ENCODE data around the gene PRKCA.

Gene PRKCA

DNA sequence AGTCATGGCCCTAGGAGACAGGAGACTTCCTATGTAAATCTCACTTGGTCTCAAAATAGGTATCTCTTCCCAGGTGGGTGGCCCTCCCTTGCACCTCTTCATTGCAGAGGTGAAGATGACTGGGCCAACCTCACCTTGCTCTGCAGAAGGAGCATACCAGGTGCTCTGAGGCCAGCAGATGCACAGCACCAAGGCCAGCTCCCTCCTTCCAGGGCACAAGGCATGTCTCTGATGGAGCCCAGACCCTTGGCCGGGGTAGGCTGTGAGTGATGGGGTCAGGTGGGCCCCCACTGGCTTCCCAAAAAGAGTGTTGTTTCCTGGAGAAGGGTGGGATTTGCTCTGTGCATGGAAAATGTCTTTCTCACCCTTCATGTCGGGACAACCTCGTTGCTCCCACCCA, 545.3 kb downstream of the PRKCA start:
- no peak for TF ChIP-seq CTCF (conservative IDR thresholded peaks at IDR 0.05; ENCODE audit: low read depth)
- POLR2A ChIA-PET (ENCODE audit: low non-redundant PET), result no interaction called here
- H3K27ac ChIP-seq, result no peak overlapping the region
- CTCF ChIA-PET, result no interaction called here
- no peak for DNase-seq (ENCODE audit: low spot score)

GRCh38 chr17:66848496-66848895, 546.1 kb downstream of the PRKCA start:
- no peak for TF ChIP-seq CTCF (conservative IDR thresholded peaks at IDR 0.05; ENCODE audit: low read depth)
- POLR2A ChIA-PET (ENCODE audit: low non-redundant PET), result no interaction called here
- no peak overlapping the region for H3K27ac ChIP-seq
- CTCF ChIA-PET, result no interaction called here
- no peak for DNase-seq (ENCODE audit: low spot score)

GRCh38 chr17:66849032-66849655, 546.7 kb downstream of the PRKCA start:
- DNase-seq (ENCODE audit: low spot score), result no peak
- no peak overlapping the region for H3K27ac ChIP-seq
- CTCF ChIA-PET, result no interaction called here
- no peak for TF ChIP-seq CTCF (conservative IDR thresholded peaks at IDR 0.05; ENCODE audit: low read depth)
- POLR2A ChIA-PET (ENCODE audit: low non-redundant PET), result no interaction called here

- CTCF ChIA-PET, result no interaction called here
Observed at GRCh38 chr17:66849851-66850580, 547.6 kb downstream of the PRKCA start.

DNA sequence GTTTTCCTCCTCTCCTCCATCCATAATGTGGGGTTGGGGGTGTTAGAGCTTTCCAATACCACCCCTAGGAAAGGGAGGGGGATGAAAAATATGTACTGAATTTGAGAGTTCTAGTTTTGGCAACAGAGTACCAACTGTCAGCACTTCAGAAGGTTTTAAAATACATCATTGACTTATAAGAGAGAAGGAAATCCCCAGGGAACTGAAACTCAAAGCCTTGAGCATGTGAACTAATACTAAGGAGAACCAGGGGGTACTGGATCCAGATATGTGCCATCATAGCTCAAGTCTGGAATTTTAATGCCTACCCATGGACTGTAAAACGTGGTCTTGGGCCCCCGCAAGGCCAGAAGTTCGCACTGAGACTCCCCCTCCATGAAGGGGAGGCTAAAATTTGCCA, 548.3 kb downstream of the PRKCA start:
- POLR2A ChIA-PET (ENCODE audit: low non-redundant PET), result no interaction called here
- DNase-seq (ENCODE audit: low spot score), result no peak
- CTCF ChIA-PET, result interaction anchor here (0.6 kb wide), 1 partner anchor 98 kb away, joined by 3 read pairs; no protein-coding TSS in a partner anchor
- H3K27ac ChIP-seq, result no peak overlapping the region
- no peak for TF ChIP-seq CTCF (conservative IDR thresholded peaks at IDR 0.05; ENCODE audit: low read depth)

More at GRCh38 chr17:66849851-66850580, 547.6 kb downstream of the PRKCA start:
- POLR2A ChIA-PET (ENCODE audit: low non-redundant PET), result no interaction called here
- no peak for DNase-seq (ENCODE audit: low spot score)
- H3K27ac ChIP-seq, result no peak overlapping the region
- TF ChIP-seq CTCF (conservative IDR thresholded peaks at IDR 0.05; ENCODE audit: low read depth), result no peak

DNA sequence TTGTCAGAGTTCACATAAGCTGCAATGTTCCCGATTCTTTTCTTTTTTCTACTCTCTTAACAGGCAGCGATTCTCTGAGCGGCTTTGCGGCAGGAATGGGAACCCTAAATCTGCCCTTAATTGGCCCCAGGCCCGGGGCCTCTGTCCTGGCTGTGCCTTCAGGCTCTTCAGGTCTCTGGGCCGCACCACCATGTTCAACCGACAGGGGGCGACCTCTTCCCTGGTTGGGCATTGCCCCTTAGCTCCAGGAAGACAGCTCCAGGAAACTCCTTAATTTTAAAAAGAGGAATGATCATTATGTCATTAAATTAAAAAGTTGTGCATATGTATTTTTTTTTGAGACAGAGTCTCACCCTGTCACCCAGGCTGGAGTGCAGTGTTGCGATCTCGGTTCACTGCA, 552.8 kb downstream of the PRKCA start:
- CTCF ChIA-PET, result no interaction called here
- peak; percentile 21 for TF ChIP-seq CTCF (conservative IDR thresholded peaks at IDR 0.05; ENCODE audit: low read depth)
- no peak for DNase-seq (ENCODE audit: low spot score)

More for the DNA sequence above, 552.8 kb downstream of the PRKCA start:
- H3K27ac ChIP-seq, result no peak overlapping the region
- POLR2A ChIA-PET (ENCODE audit: low non-redundant PET), result no interaction called here
